DOHH2 (cell line): ENCODE results near the gene JHY.

ENCODE experiments used
- H3F3A ChIP-seq: fragments of 200-600 bp; sonication (generic), shearing (Covaris generic); 2 replicates; pipeline ENCODE4 v1.6.0; 2016; ENCODE audit warnings: antibody characterized with exemption, mild to moderate bottlenecking; ENCODE audit not compliant: control insufficient read depth, insufficient read depth
- H3K27ac ChIP-seq: fragments of 200-600 bp; sonication (generic); 2 replicates; pipeline ENCODE4 v1.5.1; 2014; ENCODE audit warnings: low read depth, mild to moderate bottlenecking, low read length, moderate library complexity
- H3K27me3 ChIP-seq: fragments of 200-600 bp; sonication (generic); 2 replicates; pipeline ENCODE4 v1.6.1; 2014; ENCODE audit warnings: mild to moderate bottlenecking, low read length, mixed read lengths; ENCODE audit not compliant: control insufficient read depth
- H3K36me3 ChIP-seq: fragments of 200-600 bp; sonication (generic); 2 replicates; pipeline ENCODE4 v1.6.1; 2014; ENCODE audit warnings: mild to moderate bottlenecking, low read length, moderate library complexity, mixed read lengths; ENCODE audit not compliant: control insufficient read depth
- H3K4me1 ChIP-seq: fragments of 200-600 bp; sonication (generic); 2 replicates; pipeline ENCODE4 v1.6.1; 2014; ENCODE audit warnings: mild to moderate bottlenecking, low read length, mixed read lengths; ENCODE audit not compliant: control insufficient read depth
- H3K4me2 ChIP-seq: fragments of 200-600 bp; sonication (generic); 2 replicates; pipeline ENCODE4 v1.6.0; 2014; ENCODE audit warnings: mild to moderate bottlenecking, low read length, moderate library complexity
- H3K4me3 ChIP-seq: fragments of 200-600 bp; sonication (generic); 2 replicates; pipeline ENCODE4 v1.5.1; 2014; ENCODE audit warnings: mild to moderate bottlenecking, low read length, mixed read lengths
- H3K79me2 ChIP-seq: fragments of 200-600 bp; sonication (generic); 2 replicates; pipeline ENCODE4 v1.6.1; 2014; ENCODE audit warnings: mild to moderate bottlenecking, low read length, mixed read lengths; ENCODE audit not compliant: control insufficient read depth
- H3K9me2 ChIP-seq: fragments of 200-600 bp; sonication (generic); replicated peaks from 2 replicates; pipeline ENCODE4 v1.6.1; 2014; ENCODE audit warnings: mild to moderate bottlenecking, low read length, mixed read lengths; ENCODE audit not compliant: control insufficient read depth
- H3K9me3 ChIP-seq: fragments of 200-600 bp; sonication (generic); 2 replicates; pipeline ENCODE4 v1.6.1; 2014; ENCODE audit warnings: antibody characterized with exemption, low read length, mixed read lengths; ENCODE audit not compliant: control insufficient read depth, insufficient read depth
- H4K20me1 ChIP-seq: fragments of 200-600 bp; sonication (generic); 2 replicates; pipeline ENCODE4 v1.6.0; 2014; ENCODE audit warnings: low read depth, mild to moderate bottlenecking, antibody characterized with exemption, low read length, moderate library complexity; ENCODE audit not compliant: control insufficient read depth, insufficient read depth
- EZH2phosphoT487 ChIP-seq: fragments of 200-600 bp; sonication (generic); IDR thresholded peaks from 2 replicates; pipeline ENCODE4 v1.6.1; 2017; ENCODE audit warnings: borderline replicate concordance, mild to moderate bottlenecking, antibody characterized with exemption, low read length, moderate library complexity, mixed read lengths
- TF ChIP-seq, protein P1 (sequence below): fragments of 200-600 bp; sonication (generic); IDR thresholded peaks from one replicate; pipeline ENCODE4 v1.5.1; 2014; ENCODE audit warnings: antibody characterized with exemption, mild to moderate bottlenecking, low read depth, low read length; ENCODE audit not compliant: poor library complexity, severe bottlenecking

Gene JHY

DNA sequence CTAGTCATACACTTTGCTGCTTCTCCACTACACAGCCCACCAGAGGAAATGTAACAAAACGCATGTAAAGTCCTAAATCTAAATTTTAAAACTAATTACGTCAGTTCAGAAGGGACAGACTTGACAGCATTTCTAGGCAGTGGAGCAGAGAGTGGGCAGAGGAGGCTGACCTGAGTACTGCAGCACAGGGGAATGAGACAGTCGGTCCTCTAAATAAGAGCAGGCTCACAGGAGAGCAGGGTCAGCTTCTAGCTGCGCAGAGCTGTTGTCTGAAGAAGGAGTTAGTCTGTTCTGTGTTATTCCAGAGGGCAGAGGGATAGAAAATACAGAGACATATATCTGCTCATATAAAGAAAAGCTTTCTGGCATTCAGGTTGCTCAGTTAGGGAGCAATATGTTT is 40.3 kb downstream of the JHY start:
- no peaks in the 10 kb centered on the region for H3K36me3 ChIP-seq
- 0 out of 2 replicates have a peak, but pooled peaks cover 2% of the 10 kb centered on the region for H3K27me3 ChIP-seq
- H3F3A ChIP-seq: no peaks in the 10 kb centered on the region
- H3K9me2 ChIP-seq: no peaks in the 10 kb centered on the region
- no peak overlapping the region for H3K4me3 ChIP-seq
- no peak overlapping the region for H3K27ac ChIP-seq
- TF ChIP-seq, protein P1, sequence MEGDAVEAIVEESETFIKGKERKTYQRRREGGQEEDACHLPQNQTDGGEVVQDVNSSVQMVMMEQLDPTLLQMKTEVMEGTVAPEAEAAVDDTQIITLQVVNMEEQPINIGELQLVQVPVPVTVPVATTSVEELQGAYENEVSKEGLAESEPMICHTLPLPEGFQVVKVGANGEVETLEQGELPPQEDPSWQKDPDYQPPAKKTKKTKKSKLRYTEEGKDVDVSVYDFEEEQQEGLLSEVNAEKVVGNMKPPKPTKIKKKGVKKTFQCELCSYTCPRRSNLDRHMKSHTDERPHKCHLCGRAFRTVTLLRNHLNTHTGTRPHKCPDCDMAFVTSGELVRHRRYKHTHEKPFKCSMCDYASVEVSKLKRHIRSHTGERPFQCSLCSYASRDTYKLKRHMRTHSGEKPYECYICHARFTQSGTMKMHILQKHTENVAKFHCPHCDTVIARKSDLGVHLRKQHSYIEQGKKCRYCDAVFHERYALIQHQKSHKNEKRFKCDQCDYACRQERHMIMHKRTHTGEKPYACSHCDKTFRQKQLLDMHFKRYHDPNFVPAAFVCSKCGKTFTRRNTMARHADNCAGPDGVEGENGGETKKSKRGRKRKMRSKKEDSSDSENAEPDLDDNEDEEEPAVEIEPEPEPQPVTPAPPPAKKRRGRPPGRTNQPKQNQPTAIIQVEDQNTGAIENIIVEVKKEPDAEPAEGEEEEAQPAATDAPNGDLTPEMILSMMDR: no peak
- TF ChIP-seq EZH2phosphoT487: no peak
- H3K4me2 ChIP-seq: no peak overlapping the region
- no peaks in the 10 kb centered on the region for H3K79me2 ChIP-seq
- no peaks in the 10 kb centered on the region for H4K20me1 ChIP-seq
- no peaks in the 10 kb centered on the region for H3K9me3 ChIP-seq
- H3K4me1 ChIP-seq: no peaks in the 10 kb centered on the region

DNA sequence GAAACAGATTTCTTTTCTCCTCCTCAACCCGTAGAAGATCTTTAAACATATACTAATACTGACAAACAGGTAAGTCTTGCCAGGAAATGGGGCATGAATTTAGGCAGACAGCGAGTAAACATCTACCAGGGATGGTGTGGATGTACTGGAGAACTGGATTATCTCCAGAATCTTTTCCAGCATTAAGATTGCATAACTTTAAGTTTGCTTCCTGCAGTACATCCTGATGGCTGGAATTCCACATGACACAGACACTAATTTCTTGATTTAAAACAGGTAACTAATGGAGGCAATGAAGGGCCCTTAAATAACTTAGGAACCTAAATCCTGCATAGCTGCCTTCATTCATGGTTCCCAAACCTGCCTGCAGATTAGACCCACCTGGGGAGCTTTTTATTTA is 40.7 kb downstream of the JHY start:
- no peaks in the 10 kb centered on the region for H3K79me2 ChIP-seq
- H3K9me3 ChIP-seq: no peaks in the 10 kb centered on the region
- no peaks in the 10 kb centered on the region for H4K20me1 ChIP-seq
- no peaks in the 10 kb centered on the region for H3K4me1 ChIP-seq
- no peak overlapping the region for H3K27ac ChIP-seq
- 0 out of 2 replicates have a peak, but pooled peaks cover 2% of the 10 kb centered on the region for H3K27me3 ChIP-seq
- no peak overlapping the region for H3K4me2 ChIP-seq
- H3K9me2 ChIP-seq: no peaks in the 10 kb centered on the region
- H3K36me3 ChIP-seq: no peaks in the 10 kb centered on the region
- H3K4me3 ChIP-seq: no peak overlapping the region
- no peak for TF ChIP-seq EZH2phosphoT487
- TF ChIP-seq, protein P1: no peak
- H3F3A ChIP-seq: no peaks in the 10 kb centered on the region

DNA sequence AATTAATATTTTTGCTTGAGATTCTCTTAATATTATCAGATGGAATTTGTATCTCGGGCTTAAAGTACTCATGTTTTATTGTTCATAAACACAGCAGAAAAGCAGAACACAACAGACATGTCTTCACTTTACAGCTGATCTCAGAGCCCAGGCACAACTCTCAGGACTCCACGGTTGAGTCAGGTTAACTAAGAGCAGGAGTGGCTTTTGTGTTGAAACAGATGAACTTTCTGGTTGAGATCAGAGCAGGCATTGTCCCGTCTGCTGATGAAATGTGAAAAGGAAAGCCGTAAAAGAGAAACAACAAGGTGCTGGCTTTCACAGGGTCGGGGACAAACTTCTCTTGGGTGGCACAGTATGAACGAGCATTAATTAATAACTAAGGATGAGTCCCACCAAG is 49.0 kb downstream of the JHY start:
- Histone ChIP-seq H3K27me3 (peaks cover 33% of the 10 kb centered on the region), H3K4me3 (no peak overlapping the region)
- TF ChIP-seq EZH2phosphoT487: no peak
- TF ChIP-seq, protein P1: no peak

More for the DNA sequence above, 49.0 kb downstream of the JHY start:
- H4K20me1 ChIP-seq: no peaks in the 10 kb centered on the region
- no peaks in the 10 kb centered on the region for H3K9me2 ChIP-seq
- no peaks in the 10 kb centered on the region for H3K79me2 ChIP-seq
- no peaks in the 10 kb centered on the region for H3F3A ChIP-seq
- no peaks in the 10 kb centered on the region for H3K36me3 ChIP-seq
- no peak overlapping the region for H3K27ac ChIP-seq
- H3K4me1 ChIP-seq: no peaks in the 10 kb centered on the region
- no peak overlapping the region for H3K4me2 ChIP-seq
- H3K9me3 ChIP-seq: no peaks in the 10 kb centered on the region
